ENCODE data around the gene JADE3. TPM values are rescaled to one million over a fixed set of nuclear protein-coding genes. Genes with fewer than 3 reads are reported as not detected.

Gene JADE3
- total RNA-seq, 1 experiment from 2014 or later = 7.8 TPM

DNA sequence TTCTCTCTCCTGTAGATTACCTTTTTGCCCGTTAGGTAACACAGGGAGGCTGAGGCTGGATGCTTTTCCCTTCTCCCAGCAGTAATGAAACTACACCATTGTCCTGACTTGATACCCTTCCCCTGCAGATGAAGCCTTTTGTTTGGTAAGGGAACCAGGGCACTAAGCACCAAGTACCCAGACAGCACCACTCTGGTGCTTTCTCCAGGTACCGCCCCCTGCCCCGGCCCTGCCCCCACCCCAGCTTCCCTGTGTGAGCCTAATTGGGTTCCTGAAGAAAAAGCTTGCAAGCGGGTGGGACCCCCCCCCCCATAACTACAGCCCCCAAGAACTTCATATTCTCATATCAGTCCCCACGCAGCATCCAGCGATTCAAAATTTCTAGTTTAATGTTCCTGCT is 79.8 kb downstream of the JADE3 start:
- no peak for DNase-seq (ENCODE audit: unreplicated experiment)
- Mint-ChIP-seq H3K4me3 (ENCODE audit: unreplicated experiment) (no peak overlapping the region), H3K9me3 (ENCODE audit: unreplicated experiment) (peaks cover 13% of the 10 kb centered on the region), H3K27ac (ENCODE audit: low read depth, unreplicated experiment) (no peak overlapping the region), H3K27me3 (ENCODE audit: insufficient read depth, unreplicated experiment) (peaks cover 60% of the 10 kb centered on the region), H3K36me3 (ENCODE audit: insufficient read depth, unreplicated experiment) (no peaks in the 10 kb centered on the region), H3K4me1 (ENCODE audit: insufficient read depth, unreplicated experiment) (no peaks in the 10 kb centered on the region)
- TF ChIP-seq, protein P1, sequence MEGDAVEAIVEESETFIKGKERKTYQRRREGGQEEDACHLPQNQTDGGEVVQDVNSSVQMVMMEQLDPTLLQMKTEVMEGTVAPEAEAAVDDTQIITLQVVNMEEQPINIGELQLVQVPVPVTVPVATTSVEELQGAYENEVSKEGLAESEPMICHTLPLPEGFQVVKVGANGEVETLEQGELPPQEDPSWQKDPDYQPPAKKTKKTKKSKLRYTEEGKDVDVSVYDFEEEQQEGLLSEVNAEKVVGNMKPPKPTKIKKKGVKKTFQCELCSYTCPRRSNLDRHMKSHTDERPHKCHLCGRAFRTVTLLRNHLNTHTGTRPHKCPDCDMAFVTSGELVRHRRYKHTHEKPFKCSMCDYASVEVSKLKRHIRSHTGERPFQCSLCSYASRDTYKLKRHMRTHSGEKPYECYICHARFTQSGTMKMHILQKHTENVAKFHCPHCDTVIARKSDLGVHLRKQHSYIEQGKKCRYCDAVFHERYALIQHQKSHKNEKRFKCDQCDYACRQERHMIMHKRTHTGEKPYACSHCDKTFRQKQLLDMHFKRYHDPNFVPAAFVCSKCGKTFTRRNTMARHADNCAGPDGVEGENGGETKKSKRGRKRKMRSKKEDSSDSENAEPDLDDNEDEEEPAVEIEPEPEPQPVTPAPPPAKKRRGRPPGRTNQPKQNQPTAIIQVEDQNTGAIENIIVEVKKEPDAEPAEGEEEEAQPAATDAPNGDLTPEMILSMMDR (IDR thresholded peaks at IDR 0.05; ENCODE audit: unreplicated experiment) = no peak
- BruUV-seq (replicated peaks) = no TSS peak
- intact Hi-C loops (cut with micrococcal nuclease) = no loop called here
- CTCF ChIA-PET = no interaction called here
- POLR2A ChIA-PET = no interaction called here

GRCh38 chrX:46994096-46994495 is 81.9 kb downstream of the JADE3 start:
- Mint-ChIP-seq H3K4me1 (ENCODE audit: insufficient read depth, unreplicated experiment) (no peaks in the 10 kb centered on the region), H3K9me3 (ENCODE audit: unreplicated experiment) (peaks cover 13% of the 10 kb centered on the region), H3K27ac (ENCODE audit: low read depth, unreplicated experiment) (no peak overlapping the region), H3K4me3 (ENCODE audit: unreplicated experiment) (no peak overlapping the region), H3K27me3 (ENCODE audit: insufficient read depth, unreplicated experiment) (peaks cover 47% of the 10 kb centered on the region), H3K36me3 (ENCODE audit: insufficient read depth, unreplicated experiment) (no peaks in the 10 kb centered on the region)
- BruUV-seq (replicated peaks) = no TSS peak
- intact Hi-C loops (cut with micrococcal nuclease) = no loop called here
- no peak for DNase-seq (ENCODE audit: unreplicated experiment)
- ChIA-PET POLR2A (no interaction called here), CTCF (interaction anchor here (2.6 kb wide), 1 partner anchor 81 kb away, joined by 9 read pairs; the partner anchor contains the start of gene JADE3)
- TF ChIP-seq, protein P1 (IDR thresholded peaks at IDR 0.05; ENCODE audit: unreplicated experiment) = no peak

- TF ChIP-seq, protein P1 (IDR thresholded peaks at IDR 0.05; ENCODE audit: unreplicated experiment) = no peak
- H3K9me3 Mint-ChIP-seq (ENCODE audit: unreplicated experiment) = no peaks in the 10 kb centered on the region
- no peak overlapping the region for H3K4me3 Mint-ChIP-seq (ENCODE audit: unreplicated experiment)
- CTCF ChIA-PET = no interaction called here
- no peak for DNase-seq (ENCODE audit: unreplicated experiment)
- POLR2A ChIA-PET = no interaction called here
- H3K27me3 Mint-ChIP-seq (ENCODE audit: insufficient read depth, unreplicated experiment) = peaks cover 47% of the 10 kb centered on the region
- BruUV-seq (replicated peaks) = no TSS peak
- H3K36me3 Mint-ChIP-seq (ENCODE audit: insufficient read depth, unreplicated experiment) = no peaks in the 10 kb centered on the region
- H3K27ac Mint-ChIP-seq (ENCODE audit: low read depth, unreplicated experiment) = no peak overlapping the region
- intact Hi-C loops (cut with micrococcal nuclease) = no loop called here
- no peaks in the 10 kb centered on the region for H3K4me1 Mint-ChIP-seq (ENCODE audit: insufficient read depth, unreplicated experiment)
Measured at GRCh38 chrX:47012131-47012530, 99.9 kb downstream of the JADE3 start.

DNA sequence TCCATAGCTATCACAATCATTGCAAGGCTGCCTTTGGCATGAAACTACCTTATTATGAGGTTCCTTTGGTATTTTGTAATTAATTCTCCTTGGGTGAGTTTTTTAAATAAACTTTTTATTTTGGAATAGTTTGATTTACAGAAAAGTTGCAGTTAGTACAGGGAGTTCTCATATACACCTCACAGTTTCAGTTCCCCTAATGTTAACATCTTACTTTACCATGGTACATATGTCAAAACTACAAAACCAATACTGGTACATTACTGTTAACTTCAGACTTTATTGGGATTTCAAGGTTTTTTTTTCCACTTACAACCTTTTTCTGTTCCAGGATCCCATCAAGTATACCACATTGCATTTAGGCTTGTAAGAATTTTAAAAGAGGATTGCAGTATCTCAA is 114.0 kb downstream of the JADE3 start:
- intact Hi-C loops (cut with micrococcal nuclease) = loop anchor here (5.0 kb wide), 1 partner anchor 469 kb away; no protein-coding TSS in a partner anchor
- H3K27me3 Mint-ChIP-seq (ENCODE audit: insufficient read depth, unreplicated experiment) = peaks cover 36% of the 10 kb centered on the region
- H3K36me3 Mint-ChIP-seq (ENCODE audit: insufficient read depth, unreplicated experiment) = no peaks in the 10 kb centered on the region
- no peaks in the 10 kb centered on the region for H3K4me1 Mint-ChIP-seq (ENCODE audit: insufficient read depth, unreplicated experiment)
- DNase-seq (ENCODE audit: unreplicated experiment) = no peak
- no TSS peak for BruUV-seq (replicated peaks)
- CTCF ChIA-PET = interaction anchor here (0.7 to 1.5 kb wide), 3 partner anchors 43 to 122 kb away, joined by 3 to 8 read pairs (median 5); no protein-coding TSS in a partner anchor
- H3K4me3 Mint-ChIP-seq (ENCODE audit: unreplicated experiment) = no peak overlapping the region
- no peaks in the 10 kb centered on the region for H3K9me3 Mint-ChIP-seq (ENCODE audit: unreplicated experiment)
- TF ChIP-seq, protein P1 (IDR thresholded peaks at IDR 0.05; ENCODE audit: unreplicated experiment) = no peak
- no peak overlapping the region for H3K27ac Mint-ChIP-seq (ENCODE audit: low read depth, unreplicated experiment)
- POLR2A ChIA-PET = interaction anchor here (1.2 to 1.3 kb wide), 2 partner anchors 17 to 113 kb away, joined by 3 to 4 read pairs; no protein-coding TSS in a partner anchor

Measured in MCF 10A (cell line).